ENCODE data around the gene NTRK1.
A peak's percentile ranks its signal among the peaks of the same experiment; 100 is the strongest.

The NTRK1 gene

GRCh38 chr1:156910309-156910782 lies 49.7 kb downstream of the NTRK1 start:
- Histone ChIP-seq H3K27ac (no peak overlapping the region), H4K20me1 (peaks cover 0 to 6% (median 0%) of the 10 kb centered on the region in 11 experiments; a peak in 1 of 22 replicates), H3K36me3 (no peaks in the 10 kb centered on the region; a peak in 1 of 22 replicates), H3K4me2 (no peak overlapping the region), H3K4me3 (no peak overlapping the region), H3K9ac (no peak overlapping the region), H3K9me3 (replicated peaks in 1 of 11) (peaks cover 0 to 9% (median 0%) of the 10 kb centered on the region in 11 experiments; a peak in 7 of 22 replicates), H3K4me1 (peaks cover 23 to 42% (median 33%) of the 10 kb centered on the region in 10 experiments), H3K27me3 (no peaks in the 10 kb centered on the region)
- TF ChIP-seq Cebpa-rat (IDR thresholded peaks at IDR 0.05), result no peak

DNA sequence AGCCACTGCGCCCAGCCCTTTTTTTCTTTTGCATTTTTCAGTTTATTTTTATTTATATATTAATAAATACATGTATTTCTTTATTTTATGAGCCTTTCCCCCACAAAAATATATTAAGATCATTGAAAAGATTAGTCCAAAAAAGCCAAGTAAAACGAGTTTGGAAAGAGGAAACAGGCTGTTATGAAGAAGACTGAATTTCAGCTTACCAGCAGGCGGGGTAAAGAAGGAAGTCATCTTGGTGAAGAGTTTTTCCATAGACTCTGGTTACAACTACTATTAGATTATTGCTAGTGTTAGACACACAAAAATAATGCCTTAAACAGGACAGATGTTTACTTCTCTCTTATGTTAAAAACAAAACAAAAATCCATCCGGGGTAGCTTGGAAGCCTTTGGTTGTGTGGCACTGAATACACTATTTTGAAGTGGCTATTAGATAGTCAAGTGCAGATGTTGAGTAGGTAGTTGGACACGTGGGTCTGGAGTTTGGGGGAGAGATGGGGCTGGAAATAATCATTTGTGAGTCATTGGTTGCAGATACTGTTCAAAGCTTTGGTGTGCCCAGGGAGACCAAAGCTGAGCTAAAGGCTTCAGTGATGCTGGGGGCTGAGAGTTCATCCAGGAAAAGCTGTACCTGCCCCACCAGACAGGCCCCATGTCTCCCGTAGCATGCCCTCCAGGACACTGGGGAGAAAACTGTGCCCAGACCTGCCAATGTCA lies 51.1 kb downstream of the NTRK1 start:
- Histone ChIP-seq H3K4me2 (peak overlapping the region; percentile 8 to 57 (median 28); a peak in 20 of 22 replicates), H3K4me3 (no peak overlapping the region), H4K20me1 (peaks cover 0 to 6% (median 0%) of the 10 kb centered on the region in 11 experiments; a peak in 1 of 22 replicates), H3K9me3 (replicated peaks in 1 of 11) (peaks cover 0 to 1% (median 0%) of the 10 kb centered on the region in 11 experiments; a peak in 2 of 22 replicates), H3K27ac (no peak overlapping the region), H3K27me3 (no peaks in the 10 kb centered on the region), H3K4me1 (peaks cover 21 to 30% (median 25%) of the 10 kb centered on the region in 10 experiments), H3K9ac (0 out of 22 replicates have a peak overlapping the region, but pooled peaks of 1 of the 11 experiments have one; percentile 12), H3K36me3 (no peaks in the 10 kb centered on the region; a peak in 1 of 22 replicates)
- TF ChIP-seq Cebpa-rat (IDR thresholded peaks at IDR 0.05), result no peak

GRCh38 chr1:156912310-156912709 lies 51.6 kb downstream of the NTRK1 start:
- H3K4me1 ChIP-seq, result peaks cover 16 to 24% (median 20%) of the 10 kb centered on the region in 10 experiments
- TF ChIP-seq Cebpa-rat (IDR thresholded peaks at IDR 0.05), result no peak
- H3K4me3 ChIP-seq, result no peak overlapping the region
- peak overlapping the region in 1 of 11 experiments; percentile 12; a peak in 1 of 22 replicates for H3K9ac ChIP-seq
- peaks cover 0 to 4% (median 0%) of the 10 kb centered on the region in 11 experiments; a peak in 6 of 22 replicates for H3K9me3 ChIP-seq (replicated peaks in 1 of 11)
- no peaks in the 10 kb centered on the region; a peak in 1 of 22 replicates for H3K36me3 ChIP-seq
- peaks cover 0 to 6% (median 0%) of the 10 kb centered on the region in 11 experiments; a peak in 1 of 22 replicates for H4K20me1 ChIP-seq
- H3K27ac ChIP-seq, result no peak overlapping the region
- peak overlapping the region; percentile 8 to 57 (median 28); a peak in 19 of 22 replicates for H3K4me2 ChIP-seq
- H3K27me3 ChIP-seq, result no peaks in the 10 kb centered on the region

DNA sequence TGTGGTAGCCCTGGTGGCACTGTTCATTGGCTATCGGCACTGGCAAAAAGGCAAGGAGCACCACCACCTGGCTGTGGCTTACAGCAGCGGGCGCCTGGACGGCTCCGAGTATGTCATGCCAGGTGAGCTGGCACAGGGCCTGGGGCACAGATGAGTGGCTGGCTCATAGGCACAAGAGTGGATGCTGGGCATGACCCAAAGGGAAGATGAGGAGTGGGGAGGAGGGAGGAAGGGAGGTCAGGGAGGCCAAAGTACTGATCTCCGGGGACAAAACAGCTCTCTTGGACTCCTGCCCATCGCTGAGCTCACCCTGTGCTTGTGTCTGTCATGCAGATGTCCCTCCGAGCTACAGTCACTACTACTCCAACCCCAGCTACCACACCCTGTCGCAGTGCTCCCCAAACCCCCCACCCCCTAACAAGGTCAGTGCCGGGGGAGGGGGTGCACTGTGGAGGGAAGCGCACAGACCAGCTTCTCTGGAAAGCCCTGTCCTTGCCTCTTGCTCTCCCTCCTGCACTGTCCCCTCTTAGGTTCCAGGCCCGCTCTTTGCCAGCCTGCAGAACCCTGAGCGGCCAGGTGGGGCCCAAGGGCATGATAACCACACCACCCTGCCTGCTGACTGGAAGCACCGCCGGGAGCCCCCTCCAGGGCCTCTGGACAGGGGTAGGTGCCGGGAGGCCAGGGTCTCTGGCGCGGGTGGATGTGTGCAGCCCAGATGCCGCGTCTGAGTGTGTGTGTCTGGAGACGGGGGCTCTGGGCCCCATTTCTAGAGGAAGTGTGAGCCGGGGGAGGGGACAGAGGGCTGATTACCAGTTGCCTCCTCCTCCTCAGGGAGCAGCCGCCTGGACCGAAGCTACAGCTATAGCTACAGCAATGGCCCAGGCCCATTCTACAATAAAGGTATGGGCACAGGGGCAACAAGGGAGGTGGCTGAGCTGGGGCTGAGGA lies 52.5 kb downstream of the NTRK1 start:
- Histone ChIP-seq H3K4me2 (peak overlapping the region in 2 of 11 experiments; percentile 8 to 28; a peak in 5 of 22 replicates), H3K36me3 (no peaks in the 10 kb centered on the region; a peak in 2 of 22 replicates), H3K4me3 (no peak overlapping the region), H3K27ac (no peak overlapping the region), H3K9me3 (replicated peaks in 1 of 11) (peaks cover 6 to 12% (median 8%) of the 10 kb centered on the region in 11 experiments; a peak in 20 of 22 replicates), H3K9ac (peak overlapping the region in 1 of 11 experiments; percentile 18; a peak in 1 of 22 replicates), H3K27me3 (peaks cover 0 to 2% (median 0%) of the 10 kb centered on the region in 11 experiments; a peak in 4 of 22 replicates), H3K4me1 (peaks cover 11 to 19% (median 14%) of the 10 kb centered on the region in 10 experiments), H4K20me1 (peaks cover 0 to 6% (median 0%) of the 10 kb centered on the region in 11 experiments; a peak in 1 of 22 replicates)
- TF ChIP-seq Cebpa-rat (IDR thresholded peaks at IDR 0.05), result no peak

DNA sequence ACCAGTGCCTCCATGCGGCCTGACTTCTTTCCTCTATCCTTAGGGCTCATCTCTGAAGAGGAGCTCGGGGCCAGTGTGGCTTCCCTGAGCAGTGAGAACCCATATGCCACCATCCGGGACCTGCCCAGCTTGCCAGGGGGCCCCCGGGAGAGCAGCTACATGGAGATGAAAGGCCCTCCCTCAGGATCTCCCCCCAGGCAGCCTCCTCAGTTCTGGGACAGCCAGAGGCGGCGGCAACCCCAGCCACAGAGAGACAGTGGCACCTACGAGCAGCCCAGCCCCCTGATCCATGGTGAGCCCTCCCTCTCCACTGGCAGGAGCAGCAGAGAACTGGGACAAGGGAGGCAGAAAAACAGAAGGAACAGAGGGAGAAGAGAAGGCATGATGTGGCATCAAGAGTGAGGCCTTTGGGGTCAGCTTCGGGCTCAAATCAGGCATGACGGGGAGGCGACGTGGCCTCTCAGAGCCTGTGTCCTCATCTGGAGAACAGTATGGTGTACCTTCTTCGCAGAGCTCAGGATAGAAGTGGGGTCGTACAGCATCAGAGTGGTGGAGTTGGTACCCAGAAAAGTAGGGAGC lies 53.2 kb downstream of the NTRK1 start:
- Histone ChIP-seq H3K4me1 (peaks cover 11 to 19% (median 14%) of the 10 kb centered on the region in 10 experiments; a peak in 19 of 20 replicates), H3K36me3 (no peaks in the 10 kb centered on the region; a peak in 2 of 22 replicates), H3K27me3 (peaks cover 0 to 10% (median 2%) of the 10 kb centered on the region in 11 experiments; a peak in 9 of 22 replicates), H3K4me2 (no peak overlapping the region), H3K4me3 (no peak overlapping the region), H3K27ac (no peak overlapping the region), H3K9me3 (replicated peaks in 1 of 11) (peaks cover 11 to 20% (median 15%) of the 10 kb centered on the region in 11 experiments; a peak in 20 of 22 replicates), H4K20me1 (peaks cover 0 to 6% (median 0%) of the 10 kb centered on the region in 11 experiments; a peak in 1 of 22 replicates), H3K9ac (no peak overlapping the region)
- TF ChIP-seq Cebpa-rat (IDR thresholded peaks at IDR 0.05), result no peak

- Histone ChIP-seq H3K9me3 (replicated peaks in 1 of 11) (peaks cover 11 to 21% (median 16%) of the 10 kb centered on the region in 11 experiments; a peak in 20 of 22 replicates), H3K27me3 (peaks cover 3 to 15% (median 7%) of the 10 kb centered on the region in 11 experiments; a peak in 20 of 22 replicates), H3K4me3 (no peak overlapping the region), H3K4me1 (peaks cover 11 to 19% (median 14%) of the 10 kb centered on the region in 10 experiments; a peak in 19 of 20 replicates), H3K9ac (no peak overlapping the region), H3K4me2 (no peak overlapping the region), H3K36me3 (no peaks in the 10 kb centered on the region; a peak in 2 of 22 replicates), H4K20me1 (peaks cover 0 to 6% (median 0%) of the 10 kb centered on the region in 11 experiments; a peak in 1 of 22 replicates), H3K27ac (no peak overlapping the region)
- no peak for TF ChIP-seq Cebpa-rat (IDR thresholded peaks at IDR 0.05)
Observed at GRCh38 chr1:156914440-156914856, 53.8 kb downstream of the NTRK1 start.

GRCh38 chr1:156920233-156921052 lies 59.8 kb downstream of the NTRK1 start, which contains the start of gene LRRC71:
Gene LRRC71, plus strand, starts transcription at chr1:156920632. Its CDS starts 172 bp downstream, at chr1:156920804.
- H3K27ac ChIP-seq, result no peak within 1 kb of the TSS
- H3K36me3 ChIP-seq, result no peaks in the 10 kb centered on the region; a peak in 1 of 22 replicates
- peaks cover 0 to 6% (median 0%) of the 10 kb centered on the region in 10 experiments; a peak in 1 of 20 replicates for H3K4me1 ChIP-seq
- peaks cover 63 to 75% (median 67%) of the 10 kb centered on the region in 11 experiments for H3K27me3 ChIP-seq
- no peak within 1 kb of the TSS for H3K9ac ChIP-seq
- H3K4me3 ChIP-seq, result no peak within 1 kb of the TSS
- H3K4me2 ChIP-seq, result peak within 1 kb of the TSS in 5 of 11 experiments; percentile 3 to 40 (median 25); a peak in 4 of 22 replicates
- H4K20me1 ChIP-seq, result peaks cover 0 to 18% (median 0%) of the 10 kb centered on the region in 11 experiments; a peak in 7 of 22 replicates
- H3K9me3 ChIP-seq (replicated peaks in 1 of 11), result peaks cover 12 to 31% (median 19%) of the 10 kb centered on the region in 11 experiments; a peak in 20 of 22 replicates
- no peak for TF ChIP-seq Cebpa-rat (IDR thresholded peaks at IDR 0.05)
